Measurements from ENCODE around the gene CPO. TPM values are rescaled to one million over a fixed set of nuclear protein-coding genes. Genes with fewer than 3 reads are reported as not detected.

CPO gene
- not detected in 2 replicates for total RNA-seq

DNA sequence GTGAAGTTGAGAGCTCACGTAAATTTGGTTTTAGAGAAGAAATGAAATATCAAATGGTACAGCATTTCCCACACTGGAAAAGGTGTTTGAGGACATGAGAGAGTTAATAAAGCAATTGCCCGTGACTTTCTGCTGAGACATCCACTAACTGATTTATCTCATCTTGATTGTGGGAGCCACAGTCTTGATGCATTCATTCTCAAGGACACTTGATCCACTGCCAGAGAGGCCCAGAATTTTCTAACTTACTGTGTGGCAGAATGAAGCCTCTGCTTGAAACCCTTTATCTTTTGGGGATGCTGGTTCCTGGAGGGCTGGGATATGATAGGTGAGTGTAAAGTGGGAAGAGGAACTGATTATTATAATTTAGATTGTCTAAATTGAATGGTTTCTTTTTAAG, at the start of gene CPO:
Gene CPO, plus strand, starts transcription at position 179 of the 400 bp plus-strand sequence. Its CDS starts 82 bp downstream, at position 261.

Other genes with a start within 250 kb of the CPO start
- gene DYTN, start 221.1 kb upstream of the CPO start, total RNA-seq = not detected in 2 replicates
- gene MDH1B, start 174.2 kb upstream of the CPO start, total RNA-seq = 0.26 and 1.3 TPM in 2 replicates
- gene FASTKD2, start 173.9 kb upstream of the CPO start, total RNA-seq = 22.7 and 31.7 TPM in 2 replicates
- gene KLF7, start 226.4 kb downstream of the CPO start, total RNA-seq = 12.9 and 40.1 TPM in 2 replicates